A673 (cell line): ENCODE data around the gene POLR1F. TPM values are rescaled to one million over a fixed set of nuclear protein-coding genes. Genes with fewer than 3 reads are reported as not detected.

ENCODE experiments used
- BruUV-seq: library from RNA; stranded (reverse); fragments of 400-500 nt; replicated peaks from 2 replicates; lab custom pipeline; 2021; lab: Mats Ljungman, UMichigan
- CTCF ChIA-PET: fragments of 300-600 bp; sonication (Branson Sonifier 250); formaldehyde crosslinking; loops from one replicate; lab custom pipeline; 2022; ENCODE audit warnings: antibody characterized with exemption; lab: Charles Lee
- POLR2A ChIA-PET: fragments of 300-600 bp; sonication (Branson Sonifier 250); formaldehyde crosslinking; loops from one replicate; lab custom pipeline; 2022; ENCODE audit warnings: antibody characterized with exemption; ENCODE audit not compliant: low non-redundant PET; lab: Charles Lee
- DNase-seq: peaks from one replicate; pipeline ENCODE4 v3.0.0-alpha.2; 2015; ENCODE audit warnings: low spot score
- H3K27ac ChIP-seq: fragments of 200-600 bp; sonication (generic); 2 replicates; pipeline ENCODE4 v1.5.1; 2016; ENCODE audit warnings: mixed run types, low read depth, mild to moderate bottlenecking, mixed read lengths, antibody characterized with exemption, low read length; ENCODE audit not compliant: poor library complexity, severe bottlenecking
- H3K27me3 ChIP-seq: fragments of 200-600 bp; sonication (generic); replicated peaks from 2 replicates; pipeline ENCODE4 v1.6.1; 2017; ENCODE audit warnings: mixed run types, low read depth, mild to moderate bottlenecking, mixed read lengths, antibody characterized with exemption, low read length; ENCODE audit not compliant: insufficient read depth, poor library complexity
- H3K36me3 ChIP-seq: fragments of 200-600 bp; sonication (generic); 2 replicates; pipeline ENCODE4 v1.6.1; 2016; ENCODE audit warnings: mixed run types, mild to moderate bottlenecking, mixed read lengths, antibody characterized with exemption, low read length; ENCODE audit not compliant: insufficient read depth, poor library complexity, severe bottlenecking
- H3K4me1 ChIP-seq: fragments of 200-600 bp; sonication (generic); 2 replicates; pipeline ENCODE4 v1.6.1; 2017; ENCODE audit warnings: mixed run types, mild to moderate bottlenecking, mixed read lengths, antibody characterized with exemption, low read length; ENCODE audit not compliant: insufficient read depth, poor library complexity, severe bottlenecking
- H3K4me3 ChIP-seq: fragments of 200-600 bp; sonication (generic); 2 replicates; pipeline ENCODE4 v1.5.1; 2016; ENCODE audit warnings: low read depth, mixed run types, mild to moderate bottlenecking, mixed read lengths, low read length; ENCODE audit not compliant: poor library complexity, severe bottlenecking
- H3K9me3 ChIP-seq: fragments of 200-600 bp; sonication (generic); 2 replicates; pipeline ENCODE4 v1.6.1; 2016; ENCODE audit warnings: mixed run types, low read depth, mild to moderate bottlenecking, mixed read lengths, antibody characterized with exemption, low read length; ENCODE audit not compliant: poor library complexity, severe bottlenecking
- EZH2 ChIP-seq: fragments of 200-600 bp; sonication (generic); IDR thresholded peaks from 2 replicates; pipeline ENCODE4 v1.6.1; 2017; ENCODE audit warnings: borderline replicate concordance, low read depth, mild to moderate bottlenecking, mixed read lengths, antibody characterized with exemption, low read length; ENCODE audit not compliant: poor library complexity, severe bottlenecking
- intact Hi-C: fragments of 100-400 bp; cut with micrococcal nuclease; formaldehyde crosslinking; loops from one replicate; pipeline ENCODE4 v1.10.0; 2022; ENCODE audit not compliant: unreplicated experiment
- total RNA-seq: library from RNA; stranded (reverse); gene quantifications from 2 replicates; pipeline ENCODE4 v1.2.3, GENCODE V29; 2021
- TF ChIP-seq, protein P1 (sequence below): fragments of 300-800, 200-600 bp; sonication (generic); conservative IDR thresholded peaks from 2 replicates; pipeline ENCODE4 v1.5.1; 2017; ENCODE audit warnings: low read depth, mild to moderate bottlenecking, antibody characterized with exemption, low read length, moderate library complexity, mixed read lengths

Gene POLR1F
- total RNA-seq, 1 experiment from 2014 or later = 20.1 TPM

GRCh38 chr7:19715499-19715898 is 6.7 kb upstream of the POLR1F start:
- no TSS peak for BruUV-seq
- H3K27me3 ChIP-seq = peaks cover 12% of the 10 kb centered on the region
- ChIA-PET POLR2A (interaction anchor here (0.7 kb wide), 1 partner anchor 15 kb away, joined by 3 read pairs; no protein-coding TSS in a partner anchor), CTCF (no interaction called here)
- H3K27ac ChIP-seq = no peak overlapping the region
- intact Hi-C loops = no loop called here
- no peak for DNase-seq
- no peak overlapping the region for H3K4me3 ChIP-seq
- H3K36me3 ChIP-seq = no peaks in the 10 kb centered on the region
- no peaks in the 10 kb centered on the region for H3K4me1 ChIP-seq
- no peak for TF ChIP-seq EZH2
- TF ChIP-seq, protein P1, sequence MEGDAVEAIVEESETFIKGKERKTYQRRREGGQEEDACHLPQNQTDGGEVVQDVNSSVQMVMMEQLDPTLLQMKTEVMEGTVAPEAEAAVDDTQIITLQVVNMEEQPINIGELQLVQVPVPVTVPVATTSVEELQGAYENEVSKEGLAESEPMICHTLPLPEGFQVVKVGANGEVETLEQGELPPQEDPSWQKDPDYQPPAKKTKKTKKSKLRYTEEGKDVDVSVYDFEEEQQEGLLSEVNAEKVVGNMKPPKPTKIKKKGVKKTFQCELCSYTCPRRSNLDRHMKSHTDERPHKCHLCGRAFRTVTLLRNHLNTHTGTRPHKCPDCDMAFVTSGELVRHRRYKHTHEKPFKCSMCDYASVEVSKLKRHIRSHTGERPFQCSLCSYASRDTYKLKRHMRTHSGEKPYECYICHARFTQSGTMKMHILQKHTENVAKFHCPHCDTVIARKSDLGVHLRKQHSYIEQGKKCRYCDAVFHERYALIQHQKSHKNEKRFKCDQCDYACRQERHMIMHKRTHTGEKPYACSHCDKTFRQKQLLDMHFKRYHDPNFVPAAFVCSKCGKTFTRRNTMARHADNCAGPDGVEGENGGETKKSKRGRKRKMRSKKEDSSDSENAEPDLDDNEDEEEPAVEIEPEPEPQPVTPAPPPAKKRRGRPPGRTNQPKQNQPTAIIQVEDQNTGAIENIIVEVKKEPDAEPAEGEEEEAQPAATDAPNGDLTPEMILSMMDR = no peak
- no peaks in the 10 kb centered on the region for H3K9me3 ChIP-seq

GRCh38 chr7:19713676-19714075 is 4.8 kb upstream of the POLR1F start:
- H3K36me3 ChIP-seq = no peaks in the 10 kb centered on the region
- no peak overlapping the region for H3K27ac ChIP-seq
- ChIA-PET POLR2A (no interaction called here), CTCF (interaction anchor here (0.6 to 1.7 kb wide), 8 partner anchors 13 to 1541 kb away, joined by 3 to 28 read pairs (median 3); no protein-coding TSS in a partner anchor)
- BruUV-seq = no TSS peak
- peak; percentile 64 for DNase-seq
- TF ChIP-seq, protein P1 = peak; percentile 64
- no peak for TF ChIP-seq EZH2
- H3K4me3 ChIP-seq = no peak overlapping the region
- H3K27me3 ChIP-seq = peaks cover 4% of the 10 kb centered on the region
- no peaks in the 10 kb centered on the region for H3K9me3 ChIP-seq
- H3K4me1 ChIP-seq = no peaks in the 10 kb centered on the region
- intact Hi-C loops = loop anchor here (1.0 kb wide), 1 partner anchor 885 kb away; no protein-coding TSS in a partner anchor

DNA sequence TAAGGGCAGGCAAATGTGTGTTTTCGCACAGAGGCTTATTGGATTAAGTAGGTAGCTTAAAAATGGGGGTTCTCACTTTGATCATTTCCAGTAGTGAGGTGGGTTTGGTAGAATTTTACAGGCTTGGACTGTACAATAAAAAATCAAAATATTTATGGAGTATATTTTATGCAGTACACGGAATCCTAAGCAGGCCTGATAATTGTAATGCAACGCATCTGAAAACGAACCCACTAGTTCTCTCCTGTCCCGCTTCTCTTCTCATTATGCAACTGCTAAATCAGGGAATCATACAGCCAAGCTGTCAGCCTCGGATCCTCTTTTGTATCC is 377 bp upstream of the POLR1F start:
- Histone ChIP-seq H3K9me3 (no peaks in the 10 kb centered on the region), H3K36me3 (no peaks in the 10 kb centered on the region), H3K27ac (no peak overlapping the region), H3K4me3 (peak overlapping the region; percentile 88), H3K27me3 (no peaks in the 10 kb centered on the region), H3K4me1 (peaks cover 5% of the 10 kb centered on the region)
- POLR2A ChIA-PET = no interaction called here
- no peak for DNase-seq
- intact Hi-C loops = no loop called here
- TF ChIP-seq, protein P1 = peak; percentile 1; the same call in 1 of the 2 replicates
- TF ChIP-seq EZH2 = no peak
- BruUV-seq = no TSS peak
- CTCF ChIA-PET = interaction anchor here (0.5 to 1.4 kb wide), 3 partner anchors 31 to 889 kb away, joined by 3 to 5 read pairs (median 3); no protein-coding TSS in a partner anchor
